ENCODE data around the gene CHRNB1.

The CHRNB1 gene

GRCh38 chr17:7407485-7408251 lies 37.2 kb upstream of the CHRNB1 start, which contains the start of gene NLGN2:
TSS of gene NLGN2 (plus strand) at chr17:7407845. CDS start at chr17:7408256, 411 bp downstream.
- Histone ChIP-seq H4K8ac (ENCODE audit: low read depth, low read length) (no peak within 1 kb of the TSS), H3K27ac (ENCODE audit: low read depth, low read length) (no peak within 1 kb of the TSS), H3K79me1 (ENCODE audit: low read length) (no peaks in the 10 kb centered on the region), H2BK15ac (replicated peaks; ENCODE audit: low read depth) (no peak within 1 kb of the TSS), H2BK5ac (ENCODE audit: low read length) (no peak within 1 kb of the TSS), H3K23ac (ENCODE audit: low read length) (peak within 1 kb of the TSS; percentile 80), H3K27me3 (ENCODE audit: insufficient read depth, low read length, poor library complexity) (no peaks in the 10 kb centered on the region), H3K4me2 (ENCODE audit: low read length) (peak within 1 kb of the TSS; percentile 55), H3K56ac (ENCODE audit: low read length) (peak within 1 kb of the TSS; percentile 88), H3K4ac (ENCODE audit: low read depth, low read length) (no peak within 1 kb of the TSS), H3K79me2 (ENCODE audit: control insufficient read depth, insufficient read depth, low read length) (no peaks in the 10 kb centered on the region), H3K18ac (ENCODE audit: low read length) (peak within 1 kb of the TSS; percentile 57), H2BK120ac (ENCODE audit: low read depth, low read length) (no peak within 1 kb of the TSS), H2AK5ac (ENCODE audit: low read length) (no peak within 1 kb of the TSS), H3K4me3 (ENCODE audit: low read length) (no peak within 1 kb of the TSS), H3K4me1 (ENCODE audit: control insufficient read depth, low read depth, low read length) (peaks cover 9% of the 10 kb centered on the region), H3K9ac (ENCODE audit: low read length) (peak within 1 kb of the TSS; percentile 63), H3K36me3 (ENCODE audit: control insufficient read depth, insufficient read depth, low read length) (no peaks in the 10 kb centered on the region), H4K5ac (ENCODE audit: low read length) (no peak within 1 kb of the TSS)
- no peak for DNase-seq
- WGBS (ENCODE audit: extremely low coverage, insufficient coverage, low lambda C conversion rate), result no CpG with 5 or more reads among the region's 12 CpGs

- H2BK120ac ChIP-seq (ENCODE audit: low read depth, low read length), result no peak overlapping the region
- H3K56ac ChIP-seq (ENCODE audit: low read length), result peak overlapping the region; percentile 88
- no peak overlapping the region for H4K5ac ChIP-seq (ENCODE audit: low read length)
- peak overlapping the region; percentile 63 for H3K9ac ChIP-seq (ENCODE audit: low read length)
- peak overlapping the region; percentile 80 for H3K23ac ChIP-seq (ENCODE audit: low read length)
- peak overlapping the region; percentile 55 for H3K4me2 ChIP-seq (ENCODE audit: low read length)
- H3K27me3 ChIP-seq (ENCODE audit: insufficient read depth, low read length, poor library complexity), result no peaks in the 10 kb centered on the region
- H3K27ac ChIP-seq (ENCODE audit: low read depth, low read length), result no peak overlapping the region
- no peaks in the 10 kb centered on the region for H3K79me2 ChIP-seq (ENCODE audit: control insufficient read depth, insufficient read depth, low read length)
- H2BK5ac ChIP-seq (ENCODE audit: low read length), result no peak overlapping the region
- no peak for DNase-seq
- H3K4ac ChIP-seq (ENCODE audit: low read depth, low read length), result no peak overlapping the region
- no peaks in the 10 kb centered on the region for H3K79me1 ChIP-seq (ENCODE audit: low read length)
- H4K8ac ChIP-seq (ENCODE audit: low read depth, low read length), result no peak overlapping the region
- H3K4me3 ChIP-seq (ENCODE audit: low read length), result no peak overlapping the region
- WGBS (ENCODE audit: extremely low coverage, insufficient coverage, low lambda C conversion rate), result no CpG with 5 or more reads among the region's 58 CpGs
- H2AK5ac ChIP-seq (ENCODE audit: low read length), result no peak overlapping the region
- no peaks in the 10 kb centered on the region for H3K36me3 ChIP-seq (ENCODE audit: control insufficient read depth, insufficient read depth, low read length)
- H3K4me1 ChIP-seq (ENCODE audit: control insufficient read depth, low read depth, low read length), result peaks cover 7% of the 10 kb centered on the region
- no peak overlapping the region for H2BK15ac ChIP-seq (replicated peaks; ENCODE audit: low read depth)
- peak overlapping the region; percentile 57 for H3K18ac ChIP-seq (ENCODE audit: low read length)
Observed at GRCh38 chr17:7408252-7408727, 36.6 kb upstream of the CHRNB1 start.

GRCh38 chr17:7408863-7409262 lies 36.0 kb upstream of the CHRNB1 start:
- no peak overlapping the region for H4K5ac ChIP-seq (ENCODE audit: low read length)
- H2BK120ac ChIP-seq (ENCODE audit: low read depth, low read length), result no peak overlapping the region
- H3K36me3 ChIP-seq (ENCODE audit: control insufficient read depth, insufficient read depth, low read length), result no peaks in the 10 kb centered on the region
- H3K4me1 ChIP-seq (ENCODE audit: control insufficient read depth, low read depth, low read length), result peaks cover 7% of the 10 kb centered on the region
- H2BK15ac ChIP-seq (replicated peaks; ENCODE audit: low read depth), result no peak overlapping the region
- H3K4me2 ChIP-seq (ENCODE audit: low read length), result no peak overlapping the region
- H3K27ac ChIP-seq (ENCODE audit: low read depth, low read length), result no peak overlapping the region
- H3K4me3 ChIP-seq (ENCODE audit: low read length), result no peak overlapping the region
- no CpG with 5 or more reads among the region's 6 CpGs for WGBS (ENCODE audit: extremely low coverage, insufficient coverage, low lambda C conversion rate)
- no peak overlapping the region for H2AK5ac ChIP-seq (ENCODE audit: low read length)
- no peak for DNase-seq
- H3K79me1 ChIP-seq (ENCODE audit: low read length), result no peaks in the 10 kb centered on the region
- H3K56ac ChIP-seq (ENCODE audit: low read length), result peak overlapping the region; percentile 88
- H3K4ac ChIP-seq (ENCODE audit: low read depth, low read length), result no peak overlapping the region
- H4K8ac ChIP-seq (ENCODE audit: low read depth, low read length), result no peak overlapping the region
- H3K9ac ChIP-seq (ENCODE audit: low read length), result peak overlapping the region; percentile 63
- no peaks in the 10 kb centered on the region for H3K79me2 ChIP-seq (ENCODE audit: control insufficient read depth, insufficient read depth, low read length)
- H2BK5ac ChIP-seq (ENCODE audit: low read length), result no peak overlapping the region
- no peaks in the 10 kb centered on the region for H3K27me3 ChIP-seq (ENCODE audit: insufficient read depth, low read length, poor library complexity)
- peak overlapping the region; percentile 80 for H3K23ac ChIP-seq (ENCODE audit: low read length)
- H3K18ac ChIP-seq (ENCODE audit: low read length), result no peak overlapping the region

- Histone ChIP-seq H3K4me3 (ENCODE audit: low read length) (no peak overlapping the region), H3K79me2 (ENCODE audit: control insufficient read depth, insufficient read depth, low read length) (no peaks in the 10 kb centered on the region), H3K4me2 (ENCODE audit: low read length) (no peak overlapping the region), H3K36me3 (ENCODE audit: control insufficient read depth, insufficient read depth, low read length) (no peaks in the 10 kb centered on the region), H3K56ac (ENCODE audit: low read length) (no peak overlapping the region), H3K27me3 (ENCODE audit: insufficient read depth, low read length, poor library complexity) (no peaks in the 10 kb centered on the region), H2BK15ac (replicated peaks; ENCODE audit: low read depth) (no peak overlapping the region), H3K18ac (ENCODE audit: low read length) (no peak overlapping the region), H2BK5ac (ENCODE audit: low read length) (no peak overlapping the region), H3K23ac (ENCODE audit: low read length) (no peak overlapping the region), H3K4ac (ENCODE audit: low read depth, low read length) (no peak overlapping the region), H3K27ac (ENCODE audit: low read depth, low read length) (no peak overlapping the region), H2AK5ac (ENCODE audit: low read length) (no peak overlapping the region), H4K8ac (ENCODE audit: low read depth, low read length) (no peak overlapping the region), H3K79me1 (ENCODE audit: low read length) (no peaks in the 10 kb centered on the region), H3K4me1 (ENCODE audit: control insufficient read depth, low read depth, low read length) (peaks cover 7% of the 10 kb centered on the region), H2BK120ac (ENCODE audit: low read depth, low read length) (no peak overlapping the region), H4K5ac (ENCODE audit: low read length) (no peak overlapping the region), H3K9ac (ENCODE audit: low read length) (no peak overlapping the region)
- DNase-seq, result no peak
- no CpG with 5 or more reads among the region's 6 CpGs for WGBS (ENCODE audit: extremely low coverage, insufficient coverage, low lambda C conversion rate)
Observed at GRCh38 chr17:7409716-7410115, 35.1 kb upstream of the CHRNB1 start.

GRCh38 chr17:7410634-7411426 lies 34.0 kb upstream of the CHRNB1 start:
- Histone ChIP-seq H3K56ac (ENCODE audit: low read length) (no peak overlapping the region), H3K4me3 (ENCODE audit: low read length) (no peak overlapping the region), H3K79me1 (ENCODE audit: low read length) (no peaks in the 10 kb centered on the region), H2BK15ac (replicated peaks; ENCODE audit: low read depth) (no peak overlapping the region), H3K27ac (ENCODE audit: low read depth, low read length) (no peak overlapping the region), H4K8ac (ENCODE audit: low read depth, low read length) (no peak overlapping the region), H3K9ac (ENCODE audit: low read length) (no peak overlapping the region), H3K18ac (ENCODE audit: low read length) (no peak overlapping the region), H4K5ac (ENCODE audit: low read length) (no peak overlapping the region), H3K79me2 (ENCODE audit: control insufficient read depth, insufficient read depth, low read length) (no peaks in the 10 kb centered on the region), H2BK5ac (ENCODE audit: low read length) (no peak overlapping the region), H3K4me2 (ENCODE audit: low read length) (no peak overlapping the region), H3K36me3 (ENCODE audit: control insufficient read depth, insufficient read depth, low read length) (no peaks in the 10 kb centered on the region), H3K4ac (ENCODE audit: low read depth, low read length) (no peak overlapping the region), H2AK5ac (ENCODE audit: low read length) (no peak overlapping the region), H2BK120ac (ENCODE audit: low read depth, low read length) (no peak overlapping the region), H3K4me1 (ENCODE audit: control insufficient read depth, low read depth, low read length) (peaks cover 7% of the 10 kb centered on the region), H3K23ac (ENCODE audit: low read length) (no peak overlapping the region), H3K27me3 (ENCODE audit: insufficient read depth, low read length, poor library complexity) (no peaks in the 10 kb centered on the region)
- no CpG with 5 or more reads among the region's 25 CpGs for WGBS (ENCODE audit: extremely low coverage, insufficient coverage, low lambda C conversion rate)
- DNase-seq, result no peak
